Measurements from ENCODE around the gene ENGASE.

The ENGASE gene

DNA sequence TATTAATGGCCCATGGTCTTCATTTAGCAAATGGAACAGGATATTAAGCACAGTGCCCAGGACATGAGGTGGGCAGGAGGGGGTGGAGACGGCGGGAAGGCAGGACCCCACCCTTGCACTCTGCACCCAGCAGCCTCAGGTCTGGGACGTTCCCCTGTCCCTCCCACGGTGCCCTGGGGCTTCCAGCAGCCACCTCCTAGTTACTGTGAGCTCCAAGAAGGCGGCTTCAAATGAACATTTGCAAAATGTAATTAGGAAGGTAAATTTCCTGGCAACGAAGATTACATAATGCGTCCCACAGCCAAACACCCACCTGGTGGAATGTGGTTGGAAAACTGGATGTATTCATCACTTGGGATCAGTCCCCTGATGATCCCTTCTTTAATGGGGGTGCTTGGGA is 59.4 kb downstream of the ENGASE start:
- Histone ChIP-seq H3K4me1 (ENCODE audit: control insufficient read depth, insufficient read depth, low read length) (no peaks in the 10 kb centered on the region), H3K4me3 (ENCODE audit: low read length) (no peak overlapping the region), H3K9ac (ENCODE audit: low read length) (no peak overlapping the region), H3K36me3 (ENCODE audit: control insufficient read depth, insufficient read depth, low read length) (no peaks in the 10 kb centered on the region), H3K9me3 (ENCODE audit: control insufficient read depth, low read length) (no peaks in the 10 kb centered on the region), H3K27me3 (ENCODE audit: control insufficient read depth, insufficient read depth, low read length) (peaks cover 19% of the 10 kb centered on the region)

DNA sequence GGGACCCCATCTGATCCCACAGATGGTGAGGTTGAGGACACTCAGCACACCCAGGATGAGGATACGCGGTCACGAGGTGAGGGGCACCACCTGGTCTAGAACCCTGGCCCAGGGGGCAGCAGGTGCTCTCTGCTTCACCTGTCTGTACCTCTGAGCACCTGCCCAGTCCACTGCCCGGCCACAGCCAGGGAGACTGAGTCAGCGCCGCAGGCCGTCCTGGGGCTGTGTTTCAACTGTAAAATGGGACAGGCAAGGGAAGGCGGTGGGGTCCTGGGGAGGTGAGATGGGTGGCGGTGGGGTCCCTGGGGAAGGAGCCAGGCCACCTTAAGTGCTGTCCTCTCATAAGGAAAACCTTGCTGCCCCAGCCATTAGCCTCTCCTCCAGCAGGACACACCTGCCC is 60.4 kb downstream of the ENGASE start:
- H3K4me1 ChIP-seq (ENCODE audit: control insufficient read depth, insufficient read depth, low read length), result no peaks in the 10 kb centered on the region
- H3K9me3 ChIP-seq (ENCODE audit: control insufficient read depth, low read length), result no peaks in the 10 kb centered on the region
- H3K9ac ChIP-seq (ENCODE audit: low read length), result no peak overlapping the region
- no peak overlapping the region for H3K4me3 ChIP-seq (ENCODE audit: low read length)
- H3K27me3 ChIP-seq (ENCODE audit: control insufficient read depth, insufficient read depth, low read length), result peaks cover 20% of the 10 kb centered on the region
- H3K36me3 ChIP-seq (ENCODE audit: control insufficient read depth, insufficient read depth, low read length), result no peaks in the 10 kb centered on the region

DNA sequence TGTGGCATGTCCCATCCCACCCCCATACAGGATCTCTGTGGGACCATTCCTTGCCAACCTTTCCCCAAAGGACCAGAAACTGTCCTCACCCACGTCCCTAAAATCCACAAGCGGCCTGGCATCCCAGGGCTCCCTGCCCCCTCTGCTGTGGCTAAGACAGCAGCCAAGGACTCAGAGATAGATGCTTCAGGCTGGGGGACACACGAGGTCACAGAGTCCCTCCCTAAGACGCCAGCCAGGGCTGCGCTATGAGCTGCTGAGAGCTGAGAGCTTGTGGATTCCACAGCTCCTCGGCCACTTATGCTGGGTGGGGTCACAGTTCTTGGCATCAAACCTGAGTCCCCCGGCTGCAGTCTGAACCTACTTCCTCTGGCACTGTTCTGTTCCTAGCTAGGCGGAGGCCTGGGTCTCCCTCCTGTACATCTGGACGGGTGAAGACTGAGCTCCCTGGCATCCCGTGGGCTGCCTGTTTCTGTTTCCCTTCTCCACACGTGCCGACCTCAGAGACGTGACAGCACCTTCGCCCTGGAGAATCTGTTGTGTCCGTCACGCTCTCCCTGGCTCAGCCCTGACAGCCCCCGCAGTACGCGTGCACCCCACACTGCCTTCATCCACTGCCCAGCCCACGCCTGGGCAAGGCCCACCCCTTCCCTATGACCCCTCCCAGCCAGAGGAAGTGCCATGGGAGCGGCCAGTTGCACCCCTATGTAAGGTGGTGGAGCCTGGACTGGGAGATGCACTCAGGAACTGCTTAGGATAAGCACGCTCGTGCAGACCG is 61.2 kb downstream of the ENGASE start:
- Histone ChIP-seq H3K9me3 (ENCODE audit: control insufficient read depth, low read length) (no peaks in the 10 kb centered on the region), H3K36me3 (ENCODE audit: control insufficient read depth, insufficient read depth, low read length) (no peaks in the 10 kb centered on the region), H3K4me1 (ENCODE audit: control insufficient read depth, insufficient read depth, low read length) (no peaks in the 10 kb centered on the region), H3K9ac (ENCODE audit: low read length) (no peak overlapping the region), H3K4me3 (ENCODE audit: low read length) (no peak overlapping the region), H3K27me3 (ENCODE audit: control insufficient read depth, insufficient read depth, low read length) (peaks cover 28% of the 10 kb centered on the region)
